Neural crest cell (in vitro differentiated cells): ENCODE results near the gene RGN. TPM values are rescaled to one million over a fixed set of nuclear protein-coding genes. Genes with fewer than 3 reads are reported as not detected.
"Not testable (repeated sequence)": the region's sequence is repeated elsewhere in the genome, so short reads cannot be mapped to it uniquely, and the experiment has no call there.

ENCODE experiments used
- DNase-seq: peaks from one replicate; pipeline ENCODE4 v3.0.0; 2021; ENCODE audit warnings: low read depth, mixed read lengths, low spot score
- H3K27ac Mint-ChIP-seq: one replicate; pipeline ENCODE4 v1.8.0; 2021; ENCODE audit warnings: mild to moderate bottlenecking, mixed read lengths; ENCODE audit not compliant: unreplicated experiment
- H3K27me3 Mint-ChIP-seq: 2 replicates; pipeline ENCODE4 v1.8.0; 2021; ENCODE audit warnings: low read depth, mild to moderate bottlenecking, mixed read lengths
- H3K36me3 Mint-ChIP-seq: 2 replicates; pipeline ENCODE4 v1.8.0; 2021; ENCODE audit warnings: low read depth, mild to moderate bottlenecking, mixed read lengths
- H3K4me1 Mint-ChIP-seq: 2 replicates; pipeline ENCODE4 v1.8.0; 2021; ENCODE audit warnings: mixed read lengths
- H3K4me3 Mint-ChIP-seq: one replicate; pipeline ENCODE4 v1.8.0; 2021; ENCODE audit warnings: mild to moderate bottlenecking, mixed read lengths
- H3K9me3 Mint-ChIP-seq: 2 replicates; pipeline ENCODE4 v1.8.0; 2021; ENCODE audit warnings: mixed read lengths
- CTCF ChIP-seq: fragments of 200-600 bp; sonication (generic); conservative IDR thresholded peaks from 2 replicates; pipeline ENCODE4 v1.5.0; 2021; ENCODE audit warnings: antibody characterized with exemption, mild to moderate bottlenecking
- total RNA-seq: library from RNA; stranded (reverse); gene quantifications from 2 replicates; pipeline ENCODE4 v1.2.1, GENCODE V29; 2021

The RGN gene
- total RNA-seq, 1 donor from 2014 or later = 0.70 TPM

DNA sequence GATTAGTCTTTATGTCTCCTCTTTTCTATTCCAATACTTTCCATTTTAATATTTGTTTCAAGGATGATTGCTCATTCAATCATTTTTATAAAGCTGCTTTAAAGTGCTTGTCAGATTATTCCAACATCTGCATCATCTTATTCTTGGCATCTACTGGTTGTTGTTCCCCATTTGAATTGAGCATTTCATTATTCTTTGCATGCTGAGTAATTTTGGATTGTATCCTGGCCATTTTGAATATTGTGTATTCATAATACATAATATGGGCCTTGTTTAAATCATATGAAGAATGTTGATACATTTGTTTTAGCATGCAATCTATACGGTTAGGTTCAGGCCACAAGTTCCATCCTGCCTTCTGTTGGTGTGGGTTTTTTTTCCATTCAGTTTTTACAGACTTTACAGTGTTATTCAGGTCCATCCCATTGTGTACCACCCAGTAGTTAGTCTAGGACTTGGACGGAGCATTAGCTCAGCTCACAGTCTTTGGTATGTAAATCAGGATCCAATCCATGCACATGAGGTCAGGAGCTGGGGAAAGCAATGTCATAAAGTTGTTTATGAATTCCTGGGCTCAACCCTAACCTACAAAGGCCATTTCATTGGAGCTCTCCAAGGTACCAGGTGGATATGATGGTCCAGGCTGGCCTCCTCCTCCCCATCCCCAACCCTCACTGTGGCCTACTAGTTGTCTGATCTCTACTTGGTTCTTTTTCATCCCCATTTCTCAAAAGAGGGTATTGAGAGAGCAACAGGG is 20.3 kb downstream of the RGN start:
- H3K9me3 Mint-ChIP-seq = peaks cover 7% of the 10 kb centered on the region
- no peak for TF ChIP-seq CTCF
- no peaks in the 10 kb centered on the region for H3K27me3 Mint-ChIP-seq
- DNase-seq = no peak
- H3K36me3 Mint-ChIP-seq = peaks cover 9% of the 10 kb centered on the region
- H3K4me1 Mint-ChIP-seq = no peaks in the 10 kb centered on the region
- H3K27ac Mint-ChIP-seq = no peak overlapping the region
- H3K4me3 Mint-ChIP-seq = no peak overlapping the region

DNA sequence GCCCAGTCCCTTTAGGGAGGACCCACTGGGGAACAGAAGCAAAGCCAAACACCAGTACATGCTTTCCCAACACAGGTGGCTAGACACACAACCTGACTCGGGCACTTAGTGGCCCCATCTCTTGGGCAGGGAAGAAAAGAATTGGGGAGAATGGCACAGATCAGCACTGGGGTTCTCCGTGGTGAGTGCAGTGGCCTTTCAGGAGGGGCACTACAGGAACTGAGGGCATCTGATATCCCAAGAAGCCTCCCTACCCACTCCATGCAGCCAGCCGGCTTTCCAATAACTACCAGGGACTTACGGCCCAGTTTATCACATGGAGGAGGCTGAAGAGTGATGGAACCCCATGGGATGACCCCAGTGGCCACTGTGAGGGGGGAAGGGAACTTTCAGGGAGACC is 23.0 kb downstream of the RGN start:
- no peaks in the 10 kb centered on the region for H3K4me1 Mint-ChIP-seq

GRCh38 chrX:47110936-47111615 is 32.8 kb downstream of the RGN start:
- not testable (repeated sequence) for DNase-seq, H3K27me3 Mint-ChIP-seq, H3K4me1 Mint-ChIP-seq, H3K9me3 Mint-ChIP-seq, H3K27ac Mint-ChIP-seq, H3K36me3 Mint-ChIP-seq, H3K4me3 Mint-ChIP-seq

More for the DNA sequence above, 23.0 kb downstream of the RGN start:
- no peak overlapping the region for H3K27ac Mint-ChIP-seq
- no peak overlapping the region for H3K4me3 Mint-ChIP-seq
- no peak for TF ChIP-seq CTCF
- H3K36me3 Mint-ChIP-seq = peaks cover 12% of the 10 kb centered on the region
- no peak for DNase-seq
- H3K27me3 Mint-ChIP-seq = no peaks in the 10 kb centered on the region
- H3K9me3 Mint-ChIP-seq = peaks cover 10% of the 10 kb centered on the region

DNA sequence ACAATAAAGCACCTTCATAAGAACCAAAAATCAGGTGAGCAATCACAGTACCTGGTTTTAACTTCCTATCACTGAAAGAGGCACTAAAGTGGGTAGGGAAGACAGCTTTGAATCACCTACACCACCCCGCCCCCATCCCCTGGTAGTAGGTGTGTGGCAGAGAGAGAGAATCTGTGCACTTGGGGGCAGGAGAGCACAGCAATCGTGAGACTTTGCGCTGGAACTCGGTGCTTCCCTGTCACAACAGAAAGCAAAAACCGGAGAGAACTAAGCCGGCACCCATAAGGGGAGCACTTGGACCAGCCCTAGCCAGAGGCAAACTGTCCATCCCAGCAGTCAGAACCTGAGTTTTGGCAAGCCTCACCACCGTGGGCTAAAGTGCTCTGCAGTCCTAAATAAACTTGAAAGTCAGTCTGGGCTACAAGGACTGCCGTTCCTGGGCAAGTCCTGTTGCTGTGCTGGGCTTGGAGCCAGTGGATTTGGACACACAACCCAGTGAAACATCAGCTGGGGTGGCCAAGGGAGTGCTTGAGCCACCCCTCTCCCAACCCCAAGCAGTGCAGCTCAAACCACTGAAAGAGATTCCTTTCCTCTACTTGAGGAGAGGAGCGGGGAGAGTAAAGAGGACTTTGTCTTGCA is 34.2 kb downstream of the RGN start:
- TF ChIP-seq CTCF = no peak
- no peak overlapping the region for H3K27ac Mint-ChIP-seq

GRCh38 chrX:47116551-47117110 is 38.4 kb downstream of the RGN start:
- not testable (repeated sequence) for H3K36me3 Mint-ChIP-seq, H3K27me3 Mint-ChIP-seq, H3K27ac Mint-ChIP-seq, H3K4me3 Mint-ChIP-seq, H3K4me1 Mint-ChIP-seq, DNase-seq, H3K9me3 Mint-ChIP-seq

More for the DNA sequence above, 34.2 kb downstream of the RGN start:
- Mint-ChIP-seq H3K9me3 (peaks cover 8% of the 10 kb centered on the region), H3K27me3 (no peaks in the 10 kb centered on the region), H3K4me1 (no peaks in the 10 kb centered on the region), H3K4me3 (no peak overlapping the region), H3K36me3 (peaks cover 2% of the 10 kb centered on the region)
- DNase-seq = no peak

DNA sequence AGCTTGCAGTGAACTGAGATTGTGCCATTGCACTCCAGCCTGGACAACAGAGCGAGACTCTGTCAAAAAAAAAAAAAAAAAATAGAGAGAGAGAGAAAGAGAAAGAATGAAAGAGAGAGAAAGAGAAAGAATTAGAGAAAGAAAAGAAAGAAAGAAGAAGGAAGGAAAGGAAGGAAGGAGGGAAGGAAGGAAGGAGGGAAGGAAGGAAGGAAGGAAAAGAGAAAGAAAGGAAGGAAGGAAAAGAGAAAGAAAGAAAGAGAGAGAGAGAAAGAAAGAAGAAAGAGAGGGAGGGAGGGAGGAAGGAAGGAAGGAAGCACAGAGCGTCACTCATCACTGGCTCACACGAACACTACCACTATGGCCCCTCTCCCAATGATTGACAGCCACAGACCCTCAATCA is 46.2 kb downstream of the RGN start:
- H3K36me3 Mint-ChIP-seq, H3K27ac Mint-ChIP-seq, H3K4me1 Mint-ChIP-seq, H3K9me3 Mint-ChIP-seq, H3K27me3 Mint-ChIP-seq, DNase-seq, H3K4me3 Mint-ChIP-seq: not testable (repeated sequence)
